ENCODE data around the gene ICA1L. TPM values are rescaled to one million over a fixed set of nuclear protein-coding genes. Genes with fewer than 3 reads are reported as not detected.
"Not testable (repeated sequence)": the region's sequence is repeated elsewhere in the genome, so short reads cannot be mapped to it uniquely, and the experiment has no call there.

Gene ICA1L
- polyA plus RNA-seq (2012; ENCODE audit: insufficient read depth, insufficient read length) = 5.9 TPM

GRCh38 chr2:202871300-202872141 lies at the start of gene ICA1L:
Gene ICA1L (minus strand): TSS chr2:202871766. CDS start chr2:202829009, 42,757 bp downstream.
- peak within 1 kb of the TSS; percentile 77 for H3K4me3 ChIP-seq (ENCODE audit: low read length)
- DNase-seq (ENCODE audit: low read depth, low spot score) = peak; percentile 17

GRCh38 chr2:202918860-202919259 lies 47.3 kb upstream of the ICA1L start:
- no peak for DNase-seq (ENCODE audit: low read depth, low spot score)
- H3K4me3 ChIP-seq (ENCODE audit: low read length) = no peak overlapping the region

- peak overlapping the region; percentile 81 for H3K4me3 ChIP-seq (ENCODE audit: low read length)
- DNase-seq (ENCODE audit: low read depth, low spot score) = not testable (repeated sequence)
These were observed 41.0 kb upstream of the ICA1L start for GRCh38 chr2:202912342-202913201.

GRCh38 chr2:202911512-202912341 lies 40.2 kb upstream of the ICA1L start, which contains the start of the genes CARF and WDR12:
Gene CARF (plus strand): TSS chr2:202912275. CDS start chr2:202941903, 29,628 bp downstream.
Gene WDR12 (minus strand): TSS chr2:202911673. CDS start chr2:202911476, 197 bp downstream.
- H3K4me3 ChIP-seq (ENCODE audit: low read length) = peak within 1 kb of the TSS; percentile 81
- DNase-seq (ENCODE audit: low read depth, low spot score) = peak; percentile 94

GRCh38 chr2:202911203-202911511 lies 39.6 kb upstream of the ICA1L start:
- DNase-seq (ENCODE audit: low read depth, low spot score) = no peak
- H3K4me3 ChIP-seq (ENCODE audit: low read length) = peak overlapping the region; percentile 81

- no peak for DNase-seq (ENCODE audit: low read depth, low spot score)
- peak overlapping the region; percentile 81 for H3K4me3 ChIP-seq (ENCODE audit: low read length)
These were observed 39.1 kb upstream of the ICA1L start for GRCh38 chr2:202910698-202911097.

- peak overlapping the region; percentile 81 for H3K4me3 ChIP-seq (ENCODE audit: low read length)
- not testable (repeated sequence) for DNase-seq (ENCODE audit: low read depth, low spot score)
These were observed 38.7 kb upstream of the ICA1L start for GRCh38 chr2:202910250-202910649.

- no peak overlapping the region for H3K4me3 ChIP-seq (ENCODE audit: low read length)
- DNase-seq (ENCODE audit: low read depth, low spot score) = no peak
These were observed 38.0 kb upstream of the ICA1L start for GRCh38 chr2:202909394-202910192.

- DNase-seq (ENCODE audit: low read depth, low spot score) = no peak
- H3K4me3 ChIP-seq (ENCODE audit: low read length) = no peak overlapping the region
These were observed 36.6 kb upstream of the ICA1L start for GRCh38 chr2:202908186-202908585.

GRCh38 chr2:202905507-202905906 lies 33.9 kb upstream of the ICA1L start:
- not testable (repeated sequence) for DNase-seq (ENCODE audit: low read depth, low spot score); H3K4me3 ChIP-seq (ENCODE audit: low read length)

GRCh38 chr2:202885190-202885589 lies 13.6 kb upstream of the ICA1L start:
- no peak for DNase-seq (ENCODE audit: low read depth, low spot score)

GRCh38 chr2:202883987-202884675 lies 12.6 kb upstream of the ICA1L start:
- H3K4me3 ChIP-seq (ENCODE audit: low read length) = no peak overlapping the region
- DNase-seq (ENCODE audit: low read depth, low spot score) = no peak

More at GRCh38 chr2:202885190-202885589, 13.6 kb upstream of the ICA1L start:
- no peak overlapping the region for H3K4me3 ChIP-seq (ENCODE audit: low read length)

GRCh38 chr2:202881570-202881969 lies 10.0 kb upstream of the ICA1L start:
- no peak for DNase-seq (ENCODE audit: low read depth, low spot score)
- no peak overlapping the region for H3K4me3 ChIP-seq (ENCODE audit: low read length)

- DNase-seq (ENCODE audit: low read depth, low spot score) = no peak
These were observed 6.1 kb upstream of the ICA1L start for GRCh38 chr2:202877699-202878098.

GRCh38 chr2:202870431-202871299 lies 901 bp downstream of the ICA1L start:
- H3K4me3 ChIP-seq (ENCODE audit: low read length) = peak overlapping the region; percentile 77
- peak; percentile 53 for DNase-seq (ENCODE audit: low read depth, low spot score)

More at GRCh38 chr2:202877699-202878098, 6.1 kb upstream of the ICA1L start:
- H3K4me3 ChIP-seq (ENCODE audit: low read length) = no peak overlapping the region

GRCh38 chr2:202861987-202862386 lies 9.6 kb downstream of the ICA1L start:
- no peak for DNase-seq (ENCODE audit: low read depth, low spot score)
- no peak overlapping the region for H3K4me3 ChIP-seq (ENCODE audit: low read length)

- no peak overlapping the region for H3K4me3 ChIP-seq (ENCODE audit: low read length)
- no peak for DNase-seq (ENCODE audit: low read depth, low spot score)
These were observed 13.0 kb downstream of the ICA1L start for GRCh38 chr2:202858601-202859000.

All from Jurkat, Clone E6-1 (cell line).